ENCODE measurements around the gene LRRTM4. TPM values are rescaled to one million over a fixed set of nuclear protein-coding genes. Genes with fewer than 3 reads are reported as not detected.
"Not testable (repeated sequence)": the region's sequence is repeated elsewhere in the genome, so short reads cannot be mapped to it uniquely, and the experiment has no call there.

The LRRTM4 gene
- total RNA-seq, 4 donors from 2014 or later = 0.27 to 0.32 TPM; not detected in 2

DNA sequence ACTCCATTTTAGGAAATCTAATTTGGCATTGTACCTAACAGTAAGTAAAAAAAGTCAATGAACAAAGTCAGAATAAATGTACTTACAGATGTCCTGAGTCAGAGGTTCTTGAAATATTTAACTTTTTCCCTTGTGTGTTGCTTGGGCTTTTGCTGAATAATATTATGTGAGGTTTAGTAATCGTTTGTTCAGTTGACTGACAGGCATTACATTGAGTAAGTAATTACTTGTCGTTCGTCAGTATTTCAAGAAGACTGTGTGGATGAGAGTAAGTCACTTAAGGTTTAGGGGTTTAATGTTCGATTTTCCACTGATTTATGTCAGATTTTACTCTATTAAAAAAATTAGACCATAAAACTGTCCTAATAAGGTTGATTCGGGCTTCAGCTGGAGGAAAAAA lies 342.9 kb downstream of the LRRTM4 start:
- no peaks in the 10 kb centered on the region for H3K9me3 ChIP-seq
- intact Hi-C loops (cut with DNase I; ENCODE audit: low total_unique reads) = no loop called here
- no peaks in the 10 kb centered on the region for H3K36me3 ChIP-seq
- DNase-seq = no peak
- H3K4me1 ChIP-seq = no peaks in the 10 kb centered on the region
- WGBS, 2 donors (ENCODE audit: low coverage in 1 of 2) = 65 to 76% methylated on average over 5 of the region's 5 CpGs
- H3K4me3 ChIP-seq = no peak overlapping the region
- TF ChIP-seq POLR2AphosphoS5 (IDR thresholded peaks at IDR 0.05) = no peak
- TF ChIP-seq POLR2A (IDR thresholded peaks at IDR 0.05) = no peak
- TF ChIP-seq, protein P1, sequence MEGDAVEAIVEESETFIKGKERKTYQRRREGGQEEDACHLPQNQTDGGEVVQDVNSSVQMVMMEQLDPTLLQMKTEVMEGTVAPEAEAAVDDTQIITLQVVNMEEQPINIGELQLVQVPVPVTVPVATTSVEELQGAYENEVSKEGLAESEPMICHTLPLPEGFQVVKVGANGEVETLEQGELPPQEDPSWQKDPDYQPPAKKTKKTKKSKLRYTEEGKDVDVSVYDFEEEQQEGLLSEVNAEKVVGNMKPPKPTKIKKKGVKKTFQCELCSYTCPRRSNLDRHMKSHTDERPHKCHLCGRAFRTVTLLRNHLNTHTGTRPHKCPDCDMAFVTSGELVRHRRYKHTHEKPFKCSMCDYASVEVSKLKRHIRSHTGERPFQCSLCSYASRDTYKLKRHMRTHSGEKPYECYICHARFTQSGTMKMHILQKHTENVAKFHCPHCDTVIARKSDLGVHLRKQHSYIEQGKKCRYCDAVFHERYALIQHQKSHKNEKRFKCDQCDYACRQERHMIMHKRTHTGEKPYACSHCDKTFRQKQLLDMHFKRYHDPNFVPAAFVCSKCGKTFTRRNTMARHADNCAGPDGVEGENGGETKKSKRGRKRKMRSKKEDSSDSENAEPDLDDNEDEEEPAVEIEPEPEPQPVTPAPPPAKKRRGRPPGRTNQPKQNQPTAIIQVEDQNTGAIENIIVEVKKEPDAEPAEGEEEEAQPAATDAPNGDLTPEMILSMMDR (IDR thresholded peaks at IDR 0.05) = no peak
- no peak for TF ChIP-seq EP300 (IDR thresholded peaks at IDR 0.05; ENCODE audit: low read depth)
- H3K27ac ChIP-seq = no peak overlapping the region
- in situ Hi-C loops (cut with MboI; ENCODE audit: low pct_ligation_motif_present in 1 of 4, low pct_unique_long_range_greater_than_20kb in 1 of 4, low sequenced_read_pairs in 3 of 4) = no loop called here
- H3K27me3 ChIP-seq = no peaks in the 10 kb centered on the region

DNA sequence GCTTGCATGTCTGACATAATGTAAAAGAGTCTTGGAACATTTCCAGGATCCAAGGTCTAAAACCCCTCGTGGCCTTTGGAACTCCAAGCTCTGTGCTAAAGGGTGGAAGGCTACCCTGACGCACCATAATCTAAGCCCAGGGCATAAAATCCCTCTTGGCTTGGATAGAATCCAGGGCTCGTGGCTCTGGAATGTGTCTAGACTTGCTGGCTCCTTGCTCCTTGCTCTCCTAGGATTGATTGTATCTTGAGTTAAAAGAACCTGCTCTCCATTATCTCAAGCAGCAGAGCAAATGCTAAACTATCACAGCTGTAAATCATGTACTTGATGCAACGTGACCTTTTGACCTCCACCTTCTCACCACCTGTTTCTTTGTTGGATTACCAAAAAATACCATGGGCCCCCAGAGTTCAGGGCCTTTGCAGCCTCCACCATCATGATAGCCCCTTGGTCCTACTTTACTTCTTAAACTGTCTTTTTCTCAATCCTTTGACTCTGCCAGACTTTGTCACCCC lies 346.9 kb downstream of the LRRTM4 start:
- WGBS, 2 donors (ENCODE audit: low coverage in 1 of 2) = 20 to 29% methylated on average over 1 to 4 of the region's 4 CpGs
- DNase-seq; intact Hi-C loops (cut with DNase I; ENCODE audit: low total_unique reads); H3K9me3 ChIP-seq; H3K27ac ChIP-seq; H3K36me3 ChIP-seq; H3K27me3 ChIP-seq; H3K4me1 ChIP-seq; H3K4me3 ChIP-seq; in situ Hi-C loops (cut with MboI; ENCODE audit: low pct_ligation_motif_present in 1 of 4, low pct_unique_long_range_greater_than_20kb in 1 of 4, low sequenced_read_pairs in 3 of 4): not testable (repeated sequence)

DNA sequence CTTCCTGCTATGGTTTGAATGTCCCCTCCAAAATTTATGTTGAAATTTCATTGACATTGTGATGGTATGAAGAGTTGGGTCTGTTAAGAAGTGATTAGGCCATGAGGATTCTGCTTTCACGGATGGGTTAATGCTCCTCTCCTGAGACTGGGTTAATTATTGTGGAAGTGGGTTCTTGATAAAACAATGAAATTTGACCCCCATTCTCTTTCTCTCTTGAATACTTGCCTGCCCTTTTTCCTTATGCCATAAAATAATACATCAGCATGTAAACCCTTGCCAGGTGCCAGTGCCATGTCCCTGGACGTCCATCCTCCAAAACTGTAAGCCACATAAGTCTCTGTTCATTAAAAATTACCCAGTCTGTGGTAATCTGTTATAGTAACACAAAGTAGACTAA lies 352.8 kb downstream of the LRRTM4 start:
- H3K9me3 ChIP-seq = no peaks in the 10 kb centered on the region
- no peak overlapping the region for H3K4me3 ChIP-seq
- no peak for TF ChIP-seq EP300 (IDR thresholded peaks at IDR 0.05; ENCODE audit: low read depth)
- TF ChIP-seq POLR2A (IDR thresholded peaks at IDR 0.05) = no peak
- TF ChIP-seq, protein P1 (IDR thresholded peaks at IDR 0.05) = no peak
- no peak for TF ChIP-seq POLR2AphosphoS5 (IDR thresholded peaks at IDR 0.05)
- intact Hi-C loops (cut with DNase I; ENCODE audit: low total_unique reads) (no loop called here), in situ Hi-C loops (cut with MboI; ENCODE audit: low pct_ligation_motif_present in 1 of 4, low pct_unique_long_range_greater_than_20kb in 1 of 4, low sequenced_read_pairs in 3 of 4) (no loop called here)
- no peaks in the 10 kb centered on the region for H3K4me1 ChIP-seq
- H3K27me3 ChIP-seq = no peaks in the 10 kb centered on the region
- no peaks in the 10 kb centered on the region for H3K36me3 ChIP-seq
- WGBS, 2 donors (ENCODE audit: low coverage in 1 of 2) = 44% methylated on average over 2 of the region's 2 CpGs
- no peak for DNase-seq
- H3K27ac ChIP-seq = no peak overlapping the region

DNA sequence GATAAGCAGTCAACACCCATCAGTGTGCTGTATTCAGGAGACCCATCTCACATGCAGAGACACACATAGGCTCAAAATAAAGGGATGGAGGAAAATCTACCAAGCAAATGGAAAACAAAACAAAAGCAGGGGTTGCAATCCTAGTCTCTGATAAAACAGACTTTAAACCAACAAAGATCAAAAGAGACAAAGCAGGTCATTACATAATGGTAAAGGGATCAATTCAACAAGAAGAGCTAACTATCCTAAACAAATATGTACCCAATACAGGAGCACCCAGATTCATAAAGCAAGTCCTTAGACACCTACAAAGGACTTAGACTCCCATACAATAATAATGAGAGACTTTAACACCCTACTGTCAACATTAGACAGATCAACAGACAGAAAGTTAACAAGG lies 358.2 kb downstream of the LRRTM4 start:
- H3K27ac ChIP-seq; intact Hi-C loops (cut with DNase I; ENCODE audit: low total_unique reads); in situ Hi-C loops (cut with MboI; ENCODE audit: low pct_ligation_motif_present in 1 of 4, low pct_unique_long_range_greater_than_20kb in 1 of 4, low sequenced_read_pairs in 3 of 4); DNase-seq; H3K4me3 ChIP-seq; H3K4me1 ChIP-seq; H3K27me3 ChIP-seq; H3K36me3 ChIP-seq; H3K9me3 ChIP-seq: not testable (repeated sequence)

DNA sequence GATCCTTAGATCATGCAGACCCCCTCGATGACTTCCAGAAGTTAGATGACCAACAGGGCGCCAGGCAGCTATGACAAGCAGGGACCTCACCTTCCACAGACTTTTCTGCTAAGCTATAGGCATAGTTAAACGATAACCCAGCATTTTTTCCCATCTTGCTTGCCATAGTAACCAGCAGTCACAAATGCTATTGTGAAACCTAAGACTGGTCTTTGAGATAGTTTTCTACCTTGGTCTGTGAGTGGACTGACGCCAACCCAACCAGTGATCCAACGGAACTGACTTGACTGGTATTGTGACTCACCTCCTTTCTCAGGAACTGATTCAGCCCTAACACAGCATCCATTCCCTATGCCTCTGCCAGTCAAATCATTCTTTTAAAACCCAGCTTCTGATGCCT lies 361.2 kb downstream of the LRRTM4 start:
- H3K27me3 ChIP-seq = no peaks in the 10 kb centered on the region

More for the DNA sequence above, 361.2 kb downstream of the LRRTM4 start:
- Histone ChIP-seq H3K9me3 (no peaks in the 10 kb centered on the region), H3K4me3 (no peak overlapping the region), H3K36me3 (no peaks in the 10 kb centered on the region), H3K4me1 (no peaks in the 10 kb centered on the region), H3K27ac (no peak overlapping the region)
- WGBS, 2 donors (ENCODE audit: low coverage in 1 of 2) = 76 to 83% methylated on average over 4 to 5 of the region's 5 CpGs
- intact Hi-C loops (cut with DNase I; ENCODE audit: low total_unique reads) = no loop called here
- in situ Hi-C loops (cut with MboI; ENCODE audit: low pct_ligation_motif_present in 1 of 4, low pct_unique_long_range_greater_than_20kb in 1 of 4, low sequenced_read_pairs in 3 of 4) = no loop called here
- no peak for DNase-seq
- no peak for TF ChIP-seq POLR2A (IDR thresholded peaks at IDR 0.05)
- TF ChIP-seq, protein P1 (IDR thresholded peaks at IDR 0.05) = no peak
- no peak for TF ChIP-seq EP300 (IDR thresholded peaks at IDR 0.05; ENCODE audit: low read depth)
- no peak for TF ChIP-seq POLR2AphosphoS5 (IDR thresholded peaks at IDR 0.05)

Data from transverse colon (tissue), 4 donors.